ENCODE data around the gene KAZN. TPM values are rescaled to one million over a fixed set of nuclear protein-coding genes. Genes with fewer than 3 reads are reported as not detected.

Gene KAZN
- polyA plus RNA-seq, 4 donors, result 3.0 to 39.5 (median 4.4) TPM

DNA sequence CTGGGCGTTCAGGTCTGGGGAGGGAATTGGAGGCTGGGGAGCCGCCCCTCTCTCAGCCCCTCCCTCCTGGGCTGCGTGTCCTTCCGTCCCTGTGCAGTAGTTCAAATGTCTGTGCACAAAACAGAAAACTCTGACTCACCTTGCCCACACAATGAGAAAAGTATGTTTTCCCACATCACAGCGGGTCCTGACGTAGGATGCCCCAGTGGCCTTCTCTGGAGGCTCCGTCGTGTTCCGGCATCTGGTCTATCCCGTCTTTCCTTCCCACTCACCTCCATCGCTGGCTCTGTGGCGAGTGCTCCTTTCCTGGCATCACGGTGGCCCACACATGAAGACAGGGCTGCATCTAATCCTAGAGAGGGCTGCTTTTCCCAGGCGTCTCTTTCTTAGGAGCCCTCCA is 224.0 kb downstream of the KAZN start:
- no peaks in the 10 kb centered on the region for H3K9me3 ChIP-seq (ENCODE audit: control insufficient read depth in 2 of 2, insufficient read depth in 1 of 2, low read depth in 1 of 2, low read length in 1 of 2)
- H3K27me3 ChIP-seq (ENCODE audit: control insufficient read depth in 3 of 3, insufficient read depth in 3 of 3, low read length in 3 of 3), result no peaks in the 10 kb centered on the region
- H3K4me1 ChIP-seq (ENCODE audit: control insufficient read depth in 3 of 3, insufficient read depth in 2 of 3, low read depth in 1 of 3, low read length in 2 of 3), result no peaks in the 10 kb centered on the region
- no peak for DNase-seq
- no peak overlapping the region for H3K27ac ChIP-seq (ENCODE audit: low read depth in 1 of 3, low read length in 2 of 3)
- 89 to 94% (median 92%) methylated on average over 14 of the region's 14 CpGs for WGBS, 3 donors
- H3K36me3 ChIP-seq (ENCODE audit: control insufficient read depth in 3 of 3, insufficient read depth in 2 of 3, low read depth in 1 of 3, low read length in 3 of 3), result no peaks in the 10 kb centered on the region
- H3K4me3 ChIP-seq (ENCODE audit: low read depth in 1 of 3, low read length in 3 of 3), result no peak overlapping the region
- no peak for FAIRE-seq

DNA sequence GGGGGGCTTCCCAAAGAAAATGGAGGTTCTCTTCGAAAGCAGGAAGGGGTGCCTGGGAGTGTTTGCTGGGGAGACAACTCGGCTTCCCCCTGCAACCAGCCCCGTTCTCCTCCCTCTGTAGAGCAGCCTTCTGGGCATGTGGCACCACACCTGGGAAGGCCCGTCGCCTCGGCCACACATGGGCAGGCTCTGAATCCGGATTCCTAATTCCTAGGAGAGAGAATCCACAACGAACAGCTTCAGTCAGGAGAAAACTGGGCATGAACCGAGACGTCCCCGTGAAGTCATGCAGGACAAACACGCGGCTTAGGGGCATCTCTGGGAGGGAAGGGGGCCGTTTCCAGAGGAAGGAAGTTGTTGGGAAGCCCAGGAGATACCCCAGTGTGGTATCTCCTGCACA is 224.5 kb downstream of the KAZN start:
- WGBS, 3 donors, result 80 to 91% (median 88%) methylated on average over 14 of the region's 14 CpGs
- H3K27ac ChIP-seq (ENCODE audit: low read depth in 1 of 3, low read length in 2 of 3), result no peak overlapping the region
- H3K27me3 ChIP-seq (ENCODE audit: control insufficient read depth in 3 of 3, insufficient read depth in 3 of 3, low read length in 3 of 3), result no peaks in the 10 kb centered on the region
- no peaks in the 10 kb centered on the region for H3K4me1 ChIP-seq (ENCODE audit: control insufficient read depth in 3 of 3, insufficient read depth in 2 of 3, low read depth in 1 of 3, low read length in 2 of 3)
- H3K36me3 ChIP-seq (ENCODE audit: control insufficient read depth in 3 of 3, insufficient read depth in 2 of 3, low read depth in 1 of 3, low read length in 3 of 3), result no peaks in the 10 kb centered on the region
- H3K9me3 ChIP-seq (ENCODE audit: control insufficient read depth in 2 of 2, insufficient read depth in 1 of 2, low read depth in 1 of 2, low read length in 1 of 2), result no peaks in the 10 kb centered on the region
- H3K4me3 ChIP-seq (ENCODE audit: low read depth in 1 of 3, low read length in 3 of 3), result no peak overlapping the region
- FAIRE-seq, result no peak
- no peak for DNase-seq

DNA sequence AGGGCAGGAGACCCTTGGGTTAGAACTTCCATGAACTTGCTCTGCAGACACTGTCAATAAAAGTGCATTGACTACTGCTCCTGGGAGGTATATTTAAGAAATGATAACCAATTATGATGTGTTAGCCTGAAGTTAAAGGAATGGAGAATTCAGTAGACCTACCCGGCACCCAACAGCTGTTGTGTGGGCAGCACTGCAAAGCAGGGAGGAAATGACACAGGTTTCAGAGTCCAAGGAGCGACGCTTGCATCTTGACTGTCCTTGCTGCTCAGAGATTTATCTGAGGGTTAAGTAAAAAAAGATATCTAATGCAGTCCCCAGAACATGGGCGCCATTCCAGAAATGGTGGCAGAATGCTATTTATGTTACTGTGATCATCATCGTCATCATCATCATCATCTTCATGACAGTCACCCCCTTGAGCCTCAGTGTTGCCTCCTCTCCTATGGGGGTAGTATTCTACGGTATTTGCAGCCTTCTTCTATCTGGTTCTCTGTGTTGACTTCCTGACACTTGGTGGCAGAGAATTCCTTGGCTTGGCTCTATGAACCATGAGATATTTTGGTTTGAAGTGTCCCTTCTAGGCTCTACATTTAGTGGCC is 225.9 kb downstream of the KAZN start:
- H3K36me3 ChIP-seq (ENCODE audit: control insufficient read depth in 3 of 3, insufficient read depth in 2 of 3, low read depth in 1 of 3, low read length in 3 of 3), result no peaks in the 10 kb centered on the region
- peaks cover 0 to 4% of the 10 kb centered on the region in 2 donors for H3K9me3 ChIP-seq (ENCODE audit: control insufficient read depth in 2 of 2, insufficient read depth in 1 of 2, low read depth in 1 of 2, low read length in 1 of 2)
- 69 to 76% (median 75%) methylated on average over 6 of the region's 6 CpGs for WGBS, 3 donors
- H3K27me3 ChIP-seq (ENCODE audit: control insufficient read depth in 3 of 3, insufficient read depth in 3 of 3, low read length in 3 of 3), result no peaks in the 10 kb centered on the region
- no peak for DNase-seq
- no peak for FAIRE-seq
- H3K27ac ChIP-seq (ENCODE audit: low read depth in 1 of 3, low read length in 2 of 3), result no peak overlapping the region
- no peak overlapping the region for H3K4me3 ChIP-seq (ENCODE audit: low read depth in 1 of 3, low read length in 3 of 3)
- no peaks in the 10 kb centered on the region for H3K4me1 ChIP-seq (ENCODE audit: control insufficient read depth in 3 of 3, insufficient read depth in 2 of 3, low read depth in 1 of 3, low read length in 2 of 3)

DNA sequence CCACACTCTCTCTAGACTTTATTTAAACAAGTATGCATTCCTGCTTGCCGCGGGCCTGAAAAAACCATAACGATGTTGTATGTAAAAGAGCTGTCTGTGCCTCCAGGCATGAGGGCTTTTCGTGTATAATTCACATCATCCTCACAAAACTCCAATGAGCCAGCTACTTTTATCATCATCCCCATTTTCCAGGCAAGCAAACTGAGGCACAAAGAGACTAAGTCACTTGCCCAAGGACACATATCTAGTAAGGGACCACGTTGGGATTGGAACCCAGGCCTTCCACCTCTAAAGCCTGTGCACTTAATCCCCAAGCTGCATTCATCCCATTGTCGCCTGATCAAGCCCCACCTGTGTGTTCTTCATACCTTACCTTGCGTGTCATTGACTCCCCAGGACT is 226.9 kb downstream of the KAZN start:
- no peak for FAIRE-seq
- no peak overlapping the region for H3K27ac ChIP-seq (ENCODE audit: low read depth in 1 of 3, low read length in 2 of 3)
- 81 to 88% (median 85%) methylated on average over 7 of the region's 7 CpGs for WGBS, 3 donors

DNA sequence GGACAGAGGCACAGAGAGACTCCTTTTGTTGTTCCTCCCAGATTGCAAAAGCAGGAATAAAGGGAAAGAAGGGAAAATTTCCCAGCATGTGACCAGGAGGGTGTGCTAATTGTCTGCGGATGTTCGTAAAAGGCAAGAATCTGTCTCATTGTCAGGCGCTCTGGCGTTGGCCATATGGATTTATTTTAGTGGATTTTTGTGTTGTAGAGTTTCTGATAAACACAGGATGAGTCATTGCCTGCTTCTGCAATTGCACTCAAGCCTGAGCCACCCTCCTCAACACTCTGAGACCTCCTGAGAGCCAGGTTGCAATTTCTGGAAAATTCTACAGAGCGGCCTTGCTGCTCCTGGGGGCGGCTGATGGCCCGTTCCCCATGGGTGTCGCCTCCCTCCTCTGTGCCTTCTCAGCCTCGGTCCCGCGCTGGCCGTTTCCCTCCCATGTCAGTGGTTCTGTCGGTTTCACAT is 227.7 kb downstream of the KAZN start:
- Histone ChIP-seq H3K9me3 (ENCODE audit: control insufficient read depth in 2 of 2, insufficient read depth in 1 of 2, low read depth in 1 of 2, low read length in 1 of 2) (peaks cover 0 to 4% of the 10 kb centered on the region in 2 donors), H3K36me3 (ENCODE audit: control insufficient read depth in 3 of 3, insufficient read depth in 2 of 3, low read depth in 1 of 3, low read length in 3 of 3) (no peaks in the 10 kb centered on the region), H3K27ac (ENCODE audit: low read depth in 1 of 3, low read length in 2 of 3) (no peak overlapping the region), H3K4me1 (ENCODE audit: control insufficient read depth in 3 of 3, insufficient read depth in 2 of 3, low read depth in 1 of 3, low read length in 2 of 3) (no peaks in the 10 kb centered on the region), H3K4me3 (ENCODE audit: low read depth in 1 of 3, low read length in 3 of 3) (no peak overlapping the region), H3K27me3 (ENCODE audit: control insufficient read depth in 3 of 3, insufficient read depth in 3 of 3, low read length in 3 of 3) (no peaks in the 10 kb centered on the region)
- WGBS, 3 donors, result 51 to 80% (median 66%) methylated on average over 13 of the region's 13 CpGs
- no peak for FAIRE-seq
- DNase-seq, result peak in 1 of 2 donors; percentile 16

More for the DNA sequence above, 226.9 kb downstream of the KAZN start:
- Histone ChIP-seq H3K9me3 (ENCODE audit: control insufficient read depth in 2 of 2, insufficient read depth in 1 of 2, low read depth in 1 of 2, low read length in 1 of 2) (peaks cover 0 to 4% of the 10 kb centered on the region in 2 donors), H3K4me1 (ENCODE audit: control insufficient read depth in 3 of 3, insufficient read depth in 2 of 3, low read depth in 1 of 3, low read length in 2 of 3) (no peaks in the 10 kb centered on the region), H3K4me3 (ENCODE audit: low read depth in 1 of 3, low read length in 3 of 3) (no peak overlapping the region), H3K27me3 (ENCODE audit: control insufficient read depth in 3 of 3, insufficient read depth in 3 of 3, low read length in 3 of 3) (no peaks in the 10 kb centered on the region), H3K36me3 (ENCODE audit: control insufficient read depth in 3 of 3, insufficient read depth in 2 of 3, low read depth in 1 of 3, low read length in 3 of 3) (no peaks in the 10 kb centered on the region)
- no peak for DNase-seq

DNA sequence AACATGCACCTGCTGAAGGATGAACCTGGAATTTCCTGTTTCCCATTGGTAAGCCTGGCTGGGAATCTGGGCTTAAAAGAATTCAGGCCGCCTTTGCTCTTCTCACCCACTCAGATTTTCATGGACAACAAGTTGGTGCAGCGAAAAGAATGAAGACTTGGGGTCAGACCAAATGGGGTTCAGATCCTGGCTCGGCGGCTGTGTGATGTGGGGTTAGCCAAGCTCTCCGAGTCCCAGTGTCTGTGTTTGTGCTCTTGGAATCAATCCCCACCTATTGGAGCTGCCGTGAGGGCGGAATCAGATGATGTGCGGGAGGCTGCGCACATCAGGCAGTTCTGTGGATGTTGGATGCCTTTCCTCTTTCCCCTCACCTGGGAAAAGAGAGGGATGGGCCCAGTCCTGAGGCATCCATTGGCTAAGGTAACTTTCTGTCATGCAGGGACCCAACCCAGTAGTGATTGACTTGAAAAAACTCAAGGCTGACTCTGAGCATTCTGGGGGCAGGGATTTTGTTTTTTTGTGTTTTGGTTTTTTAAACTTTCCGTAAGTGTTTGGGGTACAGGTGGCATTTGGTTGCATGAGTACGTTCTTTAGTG is 228.3 kb downstream of the KAZN start:
- Histone ChIP-seq H3K4me1 (ENCODE audit: control insufficient read depth in 3 of 3, insufficient read depth in 2 of 3, low read depth in 1 of 3, low read length in 2 of 3) (no peaks in the 10 kb centered on the region), H3K36me3 (ENCODE audit: control insufficient read depth in 3 of 3, insufficient read depth in 2 of 3, low read depth in 1 of 3, low read length in 3 of 3) (no peaks in the 10 kb centered on the region), H3K9me3 (ENCODE audit: control insufficient read depth in 2 of 2, insufficient read depth in 1 of 2, low read depth in 1 of 2, low read length in 1 of 2) (peaks cover 0 to 4% of the 10 kb centered on the region in 2 donors), H3K27ac (ENCODE audit: low read depth in 1 of 3, low read length in 2 of 3) (no peak overlapping the region), H3K4me3 (ENCODE audit: low read depth in 1 of 3, low read length in 3 of 3) (no peak overlapping the region), H3K27me3 (ENCODE audit: control insufficient read depth in 3 of 3, insufficient read depth in 3 of 3, low read length in 3 of 3) (no peaks in the 10 kb centered on the region)
- no peak for FAIRE-seq
- no peak for DNase-seq
- 90 to 97% (median 92%) methylated on average over 11 of the region's 11 CpGs for WGBS, 3 donors

DNA sequence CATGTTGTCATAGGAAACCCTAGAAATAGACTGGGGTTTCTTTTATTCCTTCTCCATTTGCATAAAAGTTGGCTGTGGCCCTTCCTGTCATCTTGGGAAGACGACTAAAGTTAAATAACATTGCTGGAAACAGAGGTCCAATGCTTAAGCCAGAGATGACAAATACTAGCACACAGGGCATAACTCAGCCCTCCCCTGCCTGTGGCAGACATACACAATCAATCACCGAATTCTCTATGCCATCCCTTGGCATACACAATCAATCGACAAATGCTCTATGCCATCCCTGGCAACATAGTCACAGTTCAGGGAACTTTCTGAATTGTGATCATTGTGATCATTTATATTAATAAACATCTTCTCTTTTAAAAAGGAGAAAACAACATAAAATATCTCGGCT is 229.4 kb downstream of the KAZN start:
- DNase-seq, result no peak
- Histone ChIP-seq H3K27me3 (ENCODE audit: control insufficient read depth in 3 of 3, insufficient read depth in 3 of 3, low read length in 3 of 3) (no peaks in the 10 kb centered on the region), H3K27ac (ENCODE audit: low read depth in 1 of 3, low read length in 2 of 3) (no peak overlapping the region), H3K4me1 (ENCODE audit: control insufficient read depth in 3 of 3, insufficient read depth in 2 of 3, low read depth in 1 of 3, low read length in 2 of 3) (no peaks in the 10 kb centered on the region), H3K9me3 (ENCODE audit: control insufficient read depth in 2 of 2, insufficient read depth in 1 of 2, low read depth in 1 of 2, low read length in 1 of 2) (peaks cover 0 to 4% of the 10 kb centered on the region in 2 donors), H3K36me3 (ENCODE audit: control insufficient read depth in 3 of 3, insufficient read depth in 2 of 3, low read depth in 1 of 3, low read length in 3 of 3) (no peaks in the 10 kb centered on the region), H3K4me3 (ENCODE audit: low read depth in 1 of 3, low read length in 3 of 3) (no peak overlapping the region)
- no peak for FAIRE-seq
- WGBS, 3 donors, result 87 to 91% (median 89%) methylated on average over 4 of the region's 4 CpGs

DNA sequence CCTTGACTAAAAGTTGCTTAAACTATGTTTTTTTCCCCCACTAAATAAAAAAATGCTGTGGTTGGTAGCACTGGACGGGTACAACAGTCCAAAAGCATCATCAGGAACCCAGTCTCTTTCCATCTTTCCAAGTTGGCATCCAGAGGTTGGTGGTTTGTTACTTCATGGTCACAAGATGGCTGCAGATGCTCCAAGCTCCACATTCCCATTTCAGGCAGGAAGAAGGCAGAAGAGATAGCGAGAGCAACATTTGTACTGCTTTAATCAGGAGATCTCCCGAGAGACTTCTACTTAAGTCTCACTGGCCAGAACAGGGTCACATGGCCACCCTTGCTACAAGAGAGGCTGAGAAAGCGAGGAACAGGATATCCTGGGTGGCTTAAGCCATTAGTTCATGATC is 230.2 kb downstream of the KAZN start:
- H3K27ac ChIP-seq (ENCODE audit: low read depth in 1 of 3, low read length in 2 of 3), result no peak overlapping the region
- no peak overlapping the region for H3K4me3 ChIP-seq (ENCODE audit: low read depth in 1 of 3, low read length in 3 of 3)
- peaks cover 0 to 4% of the 10 kb centered on the region in 2 donors for H3K9me3 ChIP-seq (ENCODE audit: control insufficient read depth in 2 of 2, insufficient read depth in 1 of 2, low read depth in 1 of 2, low read length in 1 of 2)
- DNase-seq, result no peak
- no peaks in the 10 kb centered on the region for H3K27me3 ChIP-seq (ENCODE audit: control insufficient read depth in 3 of 3, insufficient read depth in 3 of 3, low read length in 3 of 3)
- no peaks in the 10 kb centered on the region for H3K4me1 ChIP-seq (ENCODE audit: control insufficient read depth in 3 of 3, insufficient read depth in 2 of 3, low read depth in 1 of 3, low read length in 2 of 3)
- 55 to 89% (median 83%) methylated on average over 4 of the region's 4 CpGs for WGBS, 3 donors
- no peak for FAIRE-seq
- no peaks in the 10 kb centered on the region for H3K36me3 ChIP-seq (ENCODE audit: control insufficient read depth in 3 of 3, insufficient read depth in 2 of 3, low read depth in 1 of 3, low read length in 3 of 3)

DNA sequence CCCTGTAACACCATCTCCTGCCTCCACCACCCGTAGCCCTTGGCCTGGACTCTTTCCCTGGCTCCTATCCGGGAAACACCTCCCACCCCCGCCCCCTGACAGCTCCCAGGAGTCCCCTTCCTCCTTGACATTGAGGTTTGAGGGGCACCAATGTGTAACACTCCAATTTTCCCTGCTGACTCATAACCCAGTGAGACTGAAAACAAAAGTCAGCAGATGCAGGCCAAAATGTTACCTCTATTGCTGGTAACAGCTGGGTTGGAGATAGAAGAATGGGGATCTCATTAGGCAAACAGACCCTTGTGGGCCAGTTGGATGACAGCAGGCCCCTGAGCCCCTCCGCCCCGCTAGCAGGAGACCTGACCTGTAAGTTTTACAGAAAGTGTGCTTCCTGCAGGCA is 237.2 kb downstream of the KAZN start:
- Histone ChIP-seq H3K4me1 (ENCODE audit: control insufficient read depth in 3 of 3, insufficient read depth in 2 of 3, low read depth in 1 of 3, low read length in 2 of 3) (no peaks in the 10 kb centered on the region), H3K27me3 (ENCODE audit: control insufficient read depth in 3 of 3, insufficient read depth in 3 of 3, low read length in 3 of 3) (no peaks in the 10 kb centered on the region), H3K4me3 (ENCODE audit: low read depth in 1 of 3, low read length in 3 of 3) (no peak overlapping the region), H3K9me3 (ENCODE audit: control insufficient read depth in 2 of 2, insufficient read depth in 1 of 2, low read depth in 1 of 2, low read length in 1 of 2) (peaks cover 0 to 7% of the 10 kb centered on the region in 2 donors), H3K36me3 (ENCODE audit: control insufficient read depth in 3 of 3, insufficient read depth in 2 of 3, low read depth in 1 of 3, low read length in 3 of 3) (no peaks in the 10 kb centered on the region), H3K27ac (ENCODE audit: low read depth in 1 of 3, low read length in 2 of 3) (no peak overlapping the region)
- FAIRE-seq (no peak), DNase-seq (no peak)
- 68 to 85% (median 81%) methylated on average over 5 of the region's 5 CpGs for WGBS, 3 donors

All from small intestine (tissue), 7 donors.